ENCODE results near the gene ECE1.
A peak's percentile ranks its signal among the peaks of the same experiment; 100 is the strongest.

The ECE1 gene

DNA sequence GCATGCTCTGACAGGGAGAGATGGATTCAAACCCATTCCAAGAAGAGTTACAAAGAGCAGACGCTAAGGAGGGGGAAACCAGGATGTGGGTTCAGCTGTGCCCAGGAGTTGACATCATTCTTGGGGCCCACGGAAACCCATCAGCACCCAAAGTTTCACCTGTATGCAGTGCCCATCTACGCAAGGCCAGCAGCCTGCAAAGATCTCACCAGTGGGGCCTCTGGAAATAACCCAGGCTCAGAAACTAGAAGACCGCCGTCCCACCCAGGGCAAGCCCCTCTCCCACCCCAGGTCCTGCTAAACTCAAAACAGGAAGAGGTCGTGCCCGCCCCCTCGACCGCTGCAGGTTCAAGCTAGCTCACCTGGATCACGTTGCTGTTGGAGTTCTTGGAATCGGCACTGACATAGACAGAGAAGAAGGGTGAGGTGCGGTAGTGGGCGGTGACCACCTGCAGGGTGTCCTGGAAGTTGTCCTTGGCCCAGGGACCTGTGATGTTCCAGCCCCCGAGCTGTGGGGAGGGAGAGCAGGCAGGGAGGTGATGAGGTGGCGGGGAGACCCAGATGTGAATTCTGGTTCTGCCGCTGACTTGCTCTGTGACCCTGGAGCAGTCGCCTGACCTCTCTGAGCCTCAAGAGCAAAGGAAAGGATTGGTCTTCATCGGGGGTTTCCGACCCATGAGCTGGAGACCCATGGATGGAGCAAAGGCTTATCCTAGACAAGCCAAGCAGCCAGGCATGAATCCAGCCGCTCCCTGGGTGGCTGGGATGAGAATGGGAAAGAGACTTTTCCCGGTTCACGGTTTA, 31.7 kb downstream of the ECE1 start:
- TF ChIP-seq, protein P1, sequence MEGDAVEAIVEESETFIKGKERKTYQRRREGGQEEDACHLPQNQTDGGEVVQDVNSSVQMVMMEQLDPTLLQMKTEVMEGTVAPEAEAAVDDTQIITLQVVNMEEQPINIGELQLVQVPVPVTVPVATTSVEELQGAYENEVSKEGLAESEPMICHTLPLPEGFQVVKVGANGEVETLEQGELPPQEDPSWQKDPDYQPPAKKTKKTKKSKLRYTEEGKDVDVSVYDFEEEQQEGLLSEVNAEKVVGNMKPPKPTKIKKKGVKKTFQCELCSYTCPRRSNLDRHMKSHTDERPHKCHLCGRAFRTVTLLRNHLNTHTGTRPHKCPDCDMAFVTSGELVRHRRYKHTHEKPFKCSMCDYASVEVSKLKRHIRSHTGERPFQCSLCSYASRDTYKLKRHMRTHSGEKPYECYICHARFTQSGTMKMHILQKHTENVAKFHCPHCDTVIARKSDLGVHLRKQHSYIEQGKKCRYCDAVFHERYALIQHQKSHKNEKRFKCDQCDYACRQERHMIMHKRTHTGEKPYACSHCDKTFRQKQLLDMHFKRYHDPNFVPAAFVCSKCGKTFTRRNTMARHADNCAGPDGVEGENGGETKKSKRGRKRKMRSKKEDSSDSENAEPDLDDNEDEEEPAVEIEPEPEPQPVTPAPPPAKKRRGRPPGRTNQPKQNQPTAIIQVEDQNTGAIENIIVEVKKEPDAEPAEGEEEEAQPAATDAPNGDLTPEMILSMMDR (IDR thresholded peaks at IDR 0.05): no peak

DNA sequence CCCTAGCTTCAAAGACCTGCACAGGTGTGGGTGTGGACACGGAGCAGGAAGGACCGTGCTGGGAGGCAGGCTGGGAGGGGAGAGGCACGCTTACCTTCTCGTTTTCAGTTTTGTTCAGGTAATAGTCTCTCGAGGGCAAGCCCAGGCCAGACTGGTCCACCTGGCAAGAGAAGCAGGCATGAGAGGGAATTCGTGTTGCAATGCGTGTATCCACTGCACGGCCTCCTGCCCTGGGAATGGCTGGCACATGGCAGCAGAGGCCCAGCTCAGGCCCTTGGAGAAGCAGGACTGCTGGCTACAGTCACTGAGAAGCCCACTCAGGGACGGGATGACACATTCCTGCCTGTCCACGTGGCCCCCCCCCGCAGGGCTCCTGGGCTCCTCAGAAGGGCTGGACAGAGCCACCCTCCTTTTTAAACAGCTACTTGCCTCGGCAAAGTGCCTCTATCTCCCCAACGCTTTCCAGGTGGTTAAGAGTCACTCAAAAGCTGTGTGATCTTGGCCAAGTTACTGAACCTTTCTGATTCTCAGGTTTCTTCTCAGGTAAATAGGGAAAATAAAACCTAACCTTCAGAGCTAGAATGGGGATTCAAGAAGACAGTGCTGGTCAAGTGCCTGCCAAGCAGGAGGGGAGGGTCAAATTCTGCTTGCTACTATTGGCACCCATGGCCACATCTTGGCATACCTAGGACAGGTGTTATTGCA, 32.7 kb downstream of the ECE1 start:
- TF ChIP-seq, protein P1 (IDR thresholded peaks at IDR 0.05): no peak

DNA sequence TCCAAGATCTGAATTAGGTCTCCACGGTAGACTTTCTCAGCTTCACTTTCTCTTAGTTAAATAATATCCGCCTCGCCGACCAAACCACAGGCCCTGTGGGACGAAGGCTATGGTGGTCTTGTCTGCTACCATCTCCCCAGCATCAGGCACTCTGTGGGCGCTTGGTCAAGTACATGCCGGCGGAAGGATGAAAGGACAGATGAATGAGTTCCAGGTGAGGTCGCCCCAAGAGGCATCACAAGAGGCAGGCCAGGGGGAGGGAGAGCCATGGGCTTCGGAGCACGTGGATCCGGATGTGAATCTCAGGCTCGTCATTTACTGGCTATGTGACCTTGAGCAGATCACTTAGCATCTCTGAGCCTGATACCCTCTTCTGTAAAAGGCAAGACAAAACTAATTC, 33.5 kb downstream of the ECE1 start:
- TF ChIP-seq, protein P1 (IDR thresholded peaks at IDR 0.05): no peak

DNA sequence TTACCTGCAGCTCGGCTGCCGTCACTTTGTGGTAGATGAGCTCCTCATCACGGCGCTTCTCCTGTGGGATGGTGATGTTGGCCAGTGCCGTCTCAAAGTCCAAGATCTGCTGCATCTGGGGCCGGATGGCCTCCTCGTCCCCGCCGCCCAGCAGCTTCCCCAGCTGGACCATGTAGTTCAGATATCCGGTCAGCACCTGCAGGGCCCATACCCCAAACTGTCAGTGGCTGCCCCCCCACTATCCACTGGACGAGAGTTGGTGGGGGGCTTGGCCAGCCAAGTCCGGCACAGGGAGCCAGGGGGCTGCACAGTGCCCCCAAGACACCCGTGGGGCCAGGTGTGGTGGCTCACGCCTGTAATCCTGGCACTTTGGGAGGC, 34.3 kb downstream of the ECE1 start:
- TF ChIP-seq, protein P1 (IDR thresholded peaks at IDR 0.05): no peak

DNA sequence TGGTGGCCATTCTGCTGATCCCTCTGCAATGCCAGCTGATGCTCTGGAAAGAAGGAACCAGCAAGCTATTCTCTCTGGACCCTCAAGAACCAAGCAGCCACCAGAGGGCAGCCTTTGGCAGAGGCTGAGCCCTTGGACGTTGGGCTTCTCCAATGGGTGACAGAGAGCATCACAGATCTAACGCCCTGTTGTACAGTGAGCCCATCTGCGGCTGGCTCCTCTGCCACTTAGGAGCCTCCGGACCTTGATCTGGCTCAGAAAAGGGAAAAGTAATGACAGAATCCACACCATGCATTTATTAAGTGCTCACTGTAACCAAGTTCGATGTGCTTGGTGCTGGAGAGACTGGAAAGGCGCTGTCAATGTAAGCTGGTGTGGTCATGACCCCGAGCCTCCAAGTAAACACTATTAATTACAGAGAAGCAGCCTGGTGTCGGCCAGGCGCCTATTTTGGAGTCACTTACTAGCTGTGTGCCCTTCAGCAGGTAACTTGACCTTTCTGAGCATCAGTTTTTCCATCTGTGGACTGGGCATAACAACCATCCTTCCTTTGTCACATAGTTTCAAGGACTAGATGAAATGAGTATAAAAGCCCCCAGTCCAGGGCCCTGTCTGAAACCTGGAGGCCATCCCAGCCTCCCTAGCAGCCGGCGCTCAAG, 34.9 kb downstream of the ECE1 start:
- TF ChIP-seq, protein P1 (IDR thresholded peaks at IDR 0.05): peak; percentile 58

DNA sequence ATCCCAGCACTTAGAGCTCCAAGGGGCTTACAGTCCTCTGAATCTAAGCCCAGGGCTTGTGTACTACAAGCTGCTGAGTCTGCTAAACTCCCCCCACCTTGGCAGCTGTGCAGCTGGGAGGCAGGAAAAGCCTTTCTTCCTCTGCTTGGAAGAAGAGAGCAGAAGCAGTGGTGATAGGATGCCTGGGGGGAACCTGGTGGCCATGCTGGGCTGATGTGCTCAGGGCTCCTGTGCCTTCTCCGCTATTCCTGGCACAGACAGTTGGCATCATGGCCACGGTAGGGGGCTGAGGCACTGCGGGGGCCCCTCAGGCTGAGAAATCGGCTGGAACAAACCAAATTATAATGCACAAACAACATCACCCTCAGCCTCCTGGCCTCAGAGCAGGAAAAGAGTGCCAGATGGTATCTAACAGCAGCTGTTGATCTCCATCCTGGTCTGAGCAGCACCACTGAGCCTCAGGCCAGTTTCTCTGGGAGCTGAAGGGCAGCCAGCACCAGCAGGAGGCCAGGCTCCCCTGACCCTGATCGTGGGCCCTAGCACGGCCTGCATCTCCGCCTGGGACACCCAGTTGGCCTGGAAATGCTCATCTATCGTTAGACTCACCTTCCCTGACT, 35.8 kb downstream of the ECE1 start:
- TF ChIP-seq, protein P1 (IDR thresholded peaks at IDR 0.05): no peak

DNA sequence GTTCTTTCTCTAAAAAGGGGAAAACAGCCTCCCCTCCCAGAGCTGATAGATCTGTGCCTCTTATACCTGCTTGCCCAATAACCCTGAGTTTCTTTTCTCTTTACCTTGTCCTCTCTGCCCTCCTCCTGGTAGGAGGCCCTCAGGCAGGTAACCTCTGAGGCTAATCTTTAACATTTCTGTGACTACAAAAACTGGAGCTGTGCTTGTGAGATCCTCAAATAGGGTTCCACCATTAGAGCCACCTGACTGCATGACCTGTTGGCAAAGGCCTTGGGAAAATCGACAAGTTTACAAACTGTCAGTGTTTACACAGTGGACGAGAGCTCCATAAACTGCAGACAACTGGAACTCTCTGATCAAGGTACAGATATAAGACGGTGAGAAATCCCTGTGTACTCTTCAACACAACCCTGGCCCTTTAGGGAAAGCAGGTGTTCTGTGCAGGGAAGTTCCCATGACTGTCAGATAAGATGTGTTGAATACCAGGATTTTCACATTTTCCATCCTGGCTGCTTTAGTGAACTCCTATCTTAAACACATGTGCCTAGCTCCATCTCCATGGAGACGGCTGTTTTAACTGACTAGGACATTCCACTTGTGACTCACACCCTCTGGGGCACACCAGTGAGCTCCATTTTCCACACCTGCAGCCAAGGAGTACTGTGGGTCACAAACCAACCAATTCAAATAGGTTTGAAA, 38.3 kb downstream of the ECE1 start:
- TF ChIP-seq, protein P1 (IDR thresholded peaks at IDR 0.05): no peak
